Fibroblast of villous mesenchyme (primary cell): ENCODE results near the gene WDFY2. TPM values are rescaled to one million over a fixed set of nuclear protein-coding genes. Genes with fewer than 3 reads are reported as not detected.
A peak's percentile ranks its signal among the peaks of the same experiment; 100 is the strongest.

Source experiments
- DNase-seq: peaks from one replicate; pipeline ENCODE4 v3.0.0-alpha.2; 2010; ENCODE audit warnings: low read depth
- H3K4me3 ChIP-seq: 2 replicates; pipeline ENCODE4 v1.5.1; 2011; ENCODE audit warnings: low read depth, mild to moderate bottlenecking, low read length
- total RNA-seq: library from RNA; depleted of rRNA; stranded (reverse); fragments of >200 nt; gene quantifications from 2 replicates; pipeline ENCODE4 v1.2.3, GENCODE V29; 2012
- TF ChIP-seq, protein P1 (sequence below): IDR thresholded peaks from 2 replicates; pipeline ENCODE4 v1.5.1; 2012; ENCODE audit warnings: low read depth, mild to moderate bottlenecking, low read length; ENCODE audit not compliant: insufficient read depth

The WDFY2 gene
- total RNA-seq, 1 donor, result 6.0 TPM

- peak; percentile 54 for DNase-seq
These were observed 46.0 kb downstream of the WDFY2 start for GRCh38 chr13:51630288-51630615.

DNA sequence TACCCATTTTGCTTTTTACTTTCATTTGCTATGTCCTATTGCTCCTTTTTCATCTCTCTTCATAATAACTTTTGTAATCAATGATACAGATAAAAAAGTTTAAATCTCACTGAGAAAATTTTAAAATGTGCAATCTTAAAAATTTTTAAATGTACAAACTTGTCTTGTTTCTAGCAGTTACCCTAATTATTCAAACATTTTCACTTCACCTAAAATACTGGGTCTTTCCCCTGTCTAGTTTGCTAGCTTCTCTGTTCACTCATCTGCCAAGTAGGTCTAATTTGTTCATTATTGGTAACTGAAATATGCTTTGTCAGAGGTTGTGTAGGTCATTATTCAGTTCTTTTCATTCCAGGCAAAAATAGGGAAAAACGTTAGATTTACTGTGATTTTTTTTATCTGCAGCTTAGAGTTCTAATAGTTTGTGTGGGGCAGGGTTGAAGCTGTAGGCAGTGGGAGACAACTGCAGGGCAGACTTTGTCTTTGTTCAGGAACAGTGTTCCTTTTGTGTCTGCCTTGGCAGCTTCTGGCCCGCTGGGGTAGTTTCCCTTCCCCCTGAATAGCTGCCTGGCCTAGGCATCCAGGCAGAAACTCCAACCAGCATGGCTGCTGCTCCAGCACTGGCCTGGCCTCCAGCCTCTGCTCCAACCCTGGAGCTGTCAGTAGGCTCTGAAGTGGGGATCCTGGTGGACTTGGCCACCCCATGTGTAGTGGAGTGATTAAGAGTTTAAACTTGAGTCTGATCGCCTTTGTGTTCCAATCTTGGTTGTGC is 48.5 kb downstream of the WDFY2 start:
- DNase-seq, result no peak
- no peak overlapping the region for H3K4me3 ChIP-seq
- TF ChIP-seq, protein P1, sequence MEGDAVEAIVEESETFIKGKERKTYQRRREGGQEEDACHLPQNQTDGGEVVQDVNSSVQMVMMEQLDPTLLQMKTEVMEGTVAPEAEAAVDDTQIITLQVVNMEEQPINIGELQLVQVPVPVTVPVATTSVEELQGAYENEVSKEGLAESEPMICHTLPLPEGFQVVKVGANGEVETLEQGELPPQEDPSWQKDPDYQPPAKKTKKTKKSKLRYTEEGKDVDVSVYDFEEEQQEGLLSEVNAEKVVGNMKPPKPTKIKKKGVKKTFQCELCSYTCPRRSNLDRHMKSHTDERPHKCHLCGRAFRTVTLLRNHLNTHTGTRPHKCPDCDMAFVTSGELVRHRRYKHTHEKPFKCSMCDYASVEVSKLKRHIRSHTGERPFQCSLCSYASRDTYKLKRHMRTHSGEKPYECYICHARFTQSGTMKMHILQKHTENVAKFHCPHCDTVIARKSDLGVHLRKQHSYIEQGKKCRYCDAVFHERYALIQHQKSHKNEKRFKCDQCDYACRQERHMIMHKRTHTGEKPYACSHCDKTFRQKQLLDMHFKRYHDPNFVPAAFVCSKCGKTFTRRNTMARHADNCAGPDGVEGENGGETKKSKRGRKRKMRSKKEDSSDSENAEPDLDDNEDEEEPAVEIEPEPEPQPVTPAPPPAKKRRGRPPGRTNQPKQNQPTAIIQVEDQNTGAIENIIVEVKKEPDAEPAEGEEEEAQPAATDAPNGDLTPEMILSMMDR, result no peak

More at GRCh38 chr13:51630288-51630615, 46.0 kb downstream of the WDFY2 start:
- TF ChIP-seq, protein P1, result no peak
- no peak overlapping the region for H3K4me3 ChIP-seq

DNA sequence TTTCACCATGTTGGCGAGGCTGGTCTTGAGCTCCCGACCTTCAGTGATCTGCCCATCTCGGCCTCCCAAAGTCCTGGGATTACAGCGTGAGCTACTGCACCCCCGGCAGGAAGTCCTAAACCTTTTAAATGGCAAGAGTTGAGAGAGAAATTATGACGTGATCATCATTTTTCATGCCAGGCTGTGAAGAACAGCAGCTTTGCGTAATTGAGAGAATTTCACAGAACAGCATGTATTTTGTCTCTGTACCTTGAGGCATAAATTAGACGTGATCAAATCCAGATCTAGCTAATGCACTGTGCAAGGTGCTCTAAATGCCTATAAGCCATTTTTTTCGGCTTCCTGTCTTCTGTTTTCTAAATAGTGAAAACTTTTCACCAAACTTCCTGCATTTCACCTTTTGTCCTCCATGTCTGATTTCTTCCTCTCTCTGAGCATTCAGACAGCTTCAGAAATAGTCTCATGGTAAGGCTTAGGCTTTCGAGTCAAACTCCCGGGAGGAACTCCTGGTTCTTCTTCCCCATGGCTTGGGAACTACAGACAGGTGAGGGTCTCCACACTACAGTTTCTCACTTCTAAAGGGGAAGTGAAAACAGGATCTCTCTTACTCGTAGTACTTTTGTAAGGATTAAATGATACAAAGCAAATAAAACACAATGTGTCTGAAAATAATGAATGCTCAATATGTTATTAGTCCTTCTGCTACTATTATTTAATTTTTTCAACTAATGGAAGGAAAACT is 51.0 kb downstream of the WDFY2 start:
- TF ChIP-seq, protein P1, result no peak
- DNase-seq, result no peak

DNA sequence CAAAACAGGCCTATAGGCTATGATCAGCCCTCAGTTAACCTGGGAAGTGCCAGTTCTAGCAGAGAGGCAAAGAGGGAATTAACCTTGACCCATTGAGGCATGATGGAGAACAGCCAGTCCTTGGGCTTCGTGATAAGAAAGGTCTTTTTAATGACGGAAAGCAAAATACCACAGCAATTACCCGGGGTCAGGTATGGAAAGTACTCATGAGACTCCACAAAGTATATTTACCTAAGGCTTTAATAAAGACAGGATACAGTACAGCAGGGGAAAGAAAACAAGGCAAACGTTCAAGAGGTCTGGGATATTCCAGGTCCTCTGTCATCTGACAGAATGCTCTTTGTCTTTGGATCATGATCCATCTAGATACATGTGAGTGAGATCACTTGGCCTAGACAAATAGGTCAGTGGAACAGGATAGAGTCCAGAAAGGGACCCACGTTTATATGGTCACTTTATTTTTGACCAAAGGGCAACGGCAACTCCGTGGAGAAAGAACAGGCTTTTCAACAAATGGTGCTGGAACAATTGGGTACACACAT is 52.2 kb downstream of the WDFY2 start:
- H3K4me3 ChIP-seq, result no peak overlapping the region
- DNase-seq, result no peak
- TF ChIP-seq, protein P1, result no peak

More for the DNA sequence above, 51.0 kb downstream of the WDFY2 start:
- H3K4me3 ChIP-seq, result no peak overlapping the region

DNA sequence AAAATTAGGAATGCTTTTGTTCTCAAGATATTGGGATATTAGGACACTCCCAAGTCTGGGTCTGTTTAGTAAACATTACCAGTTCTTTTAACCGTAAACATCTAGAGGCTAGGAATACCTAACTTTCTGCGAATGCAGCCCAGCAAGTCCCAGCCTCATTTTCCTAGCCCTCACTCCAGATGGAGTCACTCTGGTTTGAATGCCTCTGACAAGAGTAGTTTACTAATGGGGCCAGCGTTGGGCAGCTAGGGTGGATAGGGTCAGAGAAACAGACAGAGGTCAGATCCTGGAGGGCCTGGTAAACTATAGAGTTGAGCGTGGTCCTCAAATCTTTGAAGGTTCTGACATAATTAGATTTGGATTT is 53.6 kb downstream of the WDFY2 start:
- no peak for DNase-seq
- no peak overlapping the region for H3K4me3 ChIP-seq
- TF ChIP-seq, protein P1, result no peak

- DNase-seq, result peak; percentile 58
- TF ChIP-seq, protein P1, result no peak
- H3K4me3 ChIP-seq, result no peak overlapping the region
These were observed 54.1 kb downstream of the WDFY2 start for GRCh38 chr13:51638216-51638871.
